ENCODE data around the gene C17orf67. TPM values are rescaled to one million over a fixed set of nuclear protein-coding genes. Genes with fewer than 3 reads are reported as not detected.
A peak's percentile ranks its signal among the peaks of the same experiment; 100 is the strongest.

The C17orf67 gene
- total RNA-seq, 6 donors from 2014 or later, result 0.76 to 4.2 (median 1.6) TPM

DNA sequence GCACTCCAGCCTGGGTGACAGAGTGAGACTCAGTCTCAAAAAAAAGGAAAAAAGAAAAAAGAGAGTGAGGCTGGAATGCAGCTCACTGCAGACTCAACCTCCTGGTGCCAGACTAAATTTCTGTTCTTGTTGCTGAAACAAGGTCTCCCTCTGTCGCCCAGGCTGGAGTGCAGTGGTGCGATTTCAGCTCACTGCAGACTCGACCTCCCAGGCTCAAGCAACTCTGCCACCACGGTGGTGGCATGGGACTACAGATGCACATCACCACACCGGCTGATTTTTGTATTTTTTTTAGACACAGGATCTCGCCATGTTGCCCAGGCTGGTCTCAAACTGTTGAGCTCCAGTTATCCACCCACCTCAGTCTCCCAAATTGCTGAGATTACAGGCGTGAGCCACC lies 45.6 kb upstream of the C17orf67 start:
- no peak for TF ChIP-seq POLR2AphosphoS5 (IDR thresholded peaks at IDR 0.05)
- 89 to 95% methylated on average over 7 of the region's 7 CpGs for WGBS, 2 donors
- no peak for ATAC-seq (ENCODE audit: low FRiP score in 2 of 2)
- Histone ChIP-seq H3K36me3 (no peaks in the 10 kb centered on the region), H3K9me3 (no peaks in the 10 kb centered on the region), H3K27me3 (no peaks in the 10 kb centered on the region), H3K27ac (no peak overlapping the region), H3K4me3 (no peak overlapping the region), H3K4me1 (no peaks in the 10 kb centered on the region)
- DNase-seq, result no peak

DNA sequence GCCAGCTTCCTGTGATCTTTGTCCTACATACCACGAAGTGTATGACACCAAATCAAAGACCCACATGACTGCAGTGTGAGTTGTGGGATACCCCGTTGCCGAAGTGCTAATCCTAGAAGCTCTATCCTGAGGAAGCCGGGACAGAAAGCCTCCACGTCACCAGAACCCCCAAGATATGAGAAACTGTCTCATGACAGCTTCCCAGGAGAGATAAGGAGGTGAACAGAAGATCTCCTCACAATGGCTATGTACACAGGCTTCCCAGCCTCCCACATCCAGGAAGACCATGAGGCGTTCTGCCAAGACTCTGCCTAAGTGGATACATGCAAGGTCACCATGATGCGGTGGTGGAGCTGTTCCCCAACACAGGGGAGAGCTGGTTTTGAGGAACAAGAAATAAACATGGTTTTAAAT lies 43.1 kb upstream of the C17orf67 start:
- Histone ChIP-seq H3K9me3 (no peaks in the 10 kb centered on the region), H3K36me3 (no peaks in the 10 kb centered on the region), H3K4me1 (no peaks in the 10 kb centered on the region), H3K27ac (peak overlapping the region in 1 of 4 donors; percentile 37), H3K27me3 (no peaks in the 10 kb centered on the region), H3K4me3 (no peak overlapping the region)
- no peak for ATAC-seq (ENCODE audit: low FRiP score in 2 of 2)
- 62 to 66% methylated on average over 7 of the region's 7 CpGs for WGBS, 2 donors
- no peak for DNase-seq
- TF ChIP-seq POLR2A (IDR thresholded peaks at IDR 0.05) (no peak), EP300 (IDR thresholded peaks at IDR 0.05) (peak in 1 of 4 donors; percentile 4), POLR2AphosphoS5 (IDR thresholded peaks at IDR 0.05) (peak in 1 of 2 donors; percentile 54)
- TF ChIP-seq, protein P1, sequence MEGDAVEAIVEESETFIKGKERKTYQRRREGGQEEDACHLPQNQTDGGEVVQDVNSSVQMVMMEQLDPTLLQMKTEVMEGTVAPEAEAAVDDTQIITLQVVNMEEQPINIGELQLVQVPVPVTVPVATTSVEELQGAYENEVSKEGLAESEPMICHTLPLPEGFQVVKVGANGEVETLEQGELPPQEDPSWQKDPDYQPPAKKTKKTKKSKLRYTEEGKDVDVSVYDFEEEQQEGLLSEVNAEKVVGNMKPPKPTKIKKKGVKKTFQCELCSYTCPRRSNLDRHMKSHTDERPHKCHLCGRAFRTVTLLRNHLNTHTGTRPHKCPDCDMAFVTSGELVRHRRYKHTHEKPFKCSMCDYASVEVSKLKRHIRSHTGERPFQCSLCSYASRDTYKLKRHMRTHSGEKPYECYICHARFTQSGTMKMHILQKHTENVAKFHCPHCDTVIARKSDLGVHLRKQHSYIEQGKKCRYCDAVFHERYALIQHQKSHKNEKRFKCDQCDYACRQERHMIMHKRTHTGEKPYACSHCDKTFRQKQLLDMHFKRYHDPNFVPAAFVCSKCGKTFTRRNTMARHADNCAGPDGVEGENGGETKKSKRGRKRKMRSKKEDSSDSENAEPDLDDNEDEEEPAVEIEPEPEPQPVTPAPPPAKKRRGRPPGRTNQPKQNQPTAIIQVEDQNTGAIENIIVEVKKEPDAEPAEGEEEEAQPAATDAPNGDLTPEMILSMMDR (IDR thresholded peaks at IDR 0.05), result no peak

DNA sequence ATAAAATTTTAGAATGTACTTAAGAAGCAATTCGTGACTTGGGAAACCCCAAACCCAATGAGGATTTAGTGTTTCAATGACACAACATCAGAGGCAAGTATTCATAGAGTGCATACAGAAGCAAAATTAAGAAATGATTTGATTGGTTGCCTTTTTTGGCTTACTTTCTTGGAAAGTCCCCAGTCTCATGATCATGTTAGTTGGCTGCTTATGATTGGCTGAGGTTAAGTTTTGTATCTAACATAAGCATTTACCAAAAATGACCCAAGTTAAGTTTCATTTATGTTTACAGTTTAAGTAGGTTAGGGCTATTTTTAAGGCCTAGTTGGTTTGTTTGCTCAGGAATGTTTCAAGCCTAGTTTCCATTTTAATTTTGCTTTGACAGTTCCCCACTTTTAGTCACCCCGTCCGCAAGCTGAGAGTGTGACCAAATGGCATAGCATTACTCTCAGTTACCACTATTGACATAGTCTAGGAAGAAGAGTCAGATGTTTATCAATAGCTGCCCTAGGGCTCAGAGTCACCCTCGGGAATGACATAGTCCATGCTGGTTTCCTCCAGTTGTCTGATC lies 36.4 kb upstream of the C17orf67 start:
- no peak for DNase-seq
- Histone ChIP-seq H3K4me3 (no peak overlapping the region), H3K36me3 (no peaks in the 10 kb centered on the region), H3K27me3 (no peaks in the 10 kb centered on the region), H3K9me3 (no peaks in the 10 kb centered on the region), H3K27ac (no peak overlapping the region), H3K4me1 (no peaks in the 10 kb centered on the region)
- 74 to 83% methylated on average over 4 of the region's 4 CpGs for WGBS, 2 donors
- no peak for ATAC-seq (ENCODE audit: low FRiP score in 2 of 2)
- no peak for TF ChIP-seq POLR2AphosphoS5 (IDR thresholded peaks at IDR 0.05)
- no peak for TF ChIP-seq EP300 (IDR thresholded peaks at IDR 0.05)
- TF ChIP-seq, protein P1 (IDR thresholded peaks at IDR 0.05), result no peak
- no peak for TF ChIP-seq POLR2A (IDR thresholded peaks at IDR 0.05)

DNA sequence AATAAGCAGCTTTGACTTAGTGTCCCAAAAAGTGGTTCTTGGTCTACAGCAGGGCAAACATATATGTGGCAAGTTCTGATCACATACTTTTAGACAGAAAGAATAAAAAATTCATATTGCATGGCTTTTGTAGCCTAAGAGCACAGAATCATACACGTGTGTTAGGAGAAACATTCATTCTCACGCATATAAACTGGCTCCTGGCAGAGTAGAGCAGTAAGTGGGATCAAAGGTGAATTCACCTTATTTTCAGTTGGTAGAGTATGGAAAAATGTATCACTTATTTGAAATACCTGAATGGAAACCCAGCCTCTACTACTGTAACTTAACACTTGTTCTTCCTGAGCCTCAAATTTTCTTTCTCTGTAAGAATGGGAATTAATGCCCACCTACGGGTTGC lies 35.0 kb upstream of the C17orf67 start:
- H3K27me3 ChIP-seq, result no peaks in the 10 kb centered on the region
- no peaks in the 10 kb centered on the region for H3K9me3 ChIP-seq
- H3K36me3 ChIP-seq, result peaks cover 0 to 4% (median 0%) of the 10 kb centered on the region in 4 donors
- TF ChIP-seq POLR2A (IDR thresholded peaks at IDR 0.05) (no peak), POLR2AphosphoS5 (IDR thresholded peaks at IDR 0.05) (no peak), EP300 (IDR thresholded peaks at IDR 0.05) (no peak)
- TF ChIP-seq, protein P1 (IDR thresholded peaks at IDR 0.05), result no peak
- H3K4me3 ChIP-seq, result no peak overlapping the region
- ATAC-seq (ENCODE audit: low FRiP score in 2 of 2) (no peak), DNase-seq (no peak)
- WGBS, 2 donors, result 91 to 93% methylated on average over 3 of the region's 3 CpGs
- H3K27ac ChIP-seq, result no peak overlapping the region
- H3K4me1 ChIP-seq, result no peaks in the 10 kb centered on the region

DNA sequence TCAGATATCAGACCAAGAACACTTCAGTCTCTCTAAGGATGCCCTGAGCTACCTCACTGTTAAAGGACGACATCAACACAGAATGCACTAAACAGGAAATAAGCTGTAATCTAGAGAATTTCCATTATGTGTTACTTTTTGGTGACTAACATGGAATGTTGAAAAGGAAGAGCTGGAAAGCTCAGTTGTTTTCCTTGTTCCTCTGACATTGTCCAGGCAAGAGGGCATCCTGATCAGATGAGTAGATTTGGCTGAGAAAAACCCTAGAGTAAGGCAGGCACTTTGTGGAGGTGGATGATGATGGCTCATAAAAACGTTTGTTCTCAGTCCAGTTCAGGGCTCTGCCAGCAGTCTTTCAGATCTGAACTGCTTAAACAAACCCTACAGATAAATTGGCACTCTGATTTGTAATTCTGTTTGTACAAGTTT lies 34.2 kb upstream of the C17orf67 start:
- TF ChIP-seq EP300 (IDR thresholded peaks at IDR 0.05), result no peak
- TF ChIP-seq, protein P1 (IDR thresholded peaks at IDR 0.05), result no peak
- TF ChIP-seq POLR2AphosphoS5 (IDR thresholded peaks at IDR 0.05), result no peak
- no peak for TF ChIP-seq POLR2A (IDR thresholded peaks at IDR 0.05)
- ATAC-seq (ENCODE audit: low FRiP score in 2 of 2) (no peak), DNase-seq (no peak)
- Histone ChIP-seq H3K36me3 (peaks cover 0 to 12% (median 0%) of the 10 kb centered on the region in 4 donors), H3K9me3 (no peaks in the 10 kb centered on the region), H3K4me3 (no peak overlapping the region), H3K4me1 (no peaks in the 10 kb centered on the region), H3K27me3 (no peaks in the 10 kb centered on the region), H3K27ac (no peak overlapping the region)
- WGBS, 2 donors, result 25 to 41% methylated on average over 2 of the region's 2 CpGs
